Glutamatergic neuron (in vitro differentiated cells): ENCODE data around the gene HBD. TPM values are rescaled to one million over a fixed set of nuclear protein-coding genes. Genes with fewer than 3 reads are reported as not detected.

Experiments used
- DNase-seq: peaks from one replicate; pipeline ENCODE4 v3.0.0; 2022
- H3K27ac Mint-ChIP-seq: one replicate; pipeline ENCODE4 v1.8.0; 2020; ENCODE audit warnings: mild to moderate bottlenecking, mixed read lengths, inconsistent platforms; ENCODE audit not compliant: unreplicated experiment
- H3K27me3 Mint-ChIP-seq: one replicate; pipeline ENCODE4 v1.8.0; 2020; ENCODE audit warnings: mild to moderate bottlenecking, moderate library complexity, mixed read lengths, inconsistent platforms; ENCODE audit not compliant: unreplicated experiment
- H3K36me3 Mint-ChIP-seq: one replicate; pipeline ENCODE4 v1.8.0; 2020; ENCODE audit warnings: mild to moderate bottlenecking, mixed read lengths, inconsistent platforms; ENCODE audit not compliant: unreplicated experiment
- H3K4me1 Mint-ChIP-seq: one replicate; pipeline ENCODE4 v1.8.0; 2020; ENCODE audit warnings: mild to moderate bottlenecking, low read depth, mixed read lengths, inconsistent platforms; ENCODE audit not compliant: unreplicated experiment
- H3K4me3 Mint-ChIP-seq: one replicate; pipeline ENCODE4 v1.8.0; 2020; ENCODE audit warnings: mild to moderate bottlenecking, mixed read lengths, inconsistent platforms; ENCODE audit not compliant: unreplicated experiment
- H3K9me3 Mint-ChIP-seq: one replicate; pipeline ENCODE4 v1.8.0; 2020; ENCODE audit warnings: mild to moderate bottlenecking, moderate library complexity, mixed read lengths, inconsistent platforms; ENCODE audit not compliant: unreplicated experiment
- total RNA-seq: library from RNA; stranded (reverse); fragmentation: NEBNext Ultra II Directional; extraction: Animal tissue kit (Norgen Biotek cat#: 25700); gene quantifications from one replicate; pipeline ENCODE4 v1.2.1, GENCODE V29; 2021; ENCODE audit not compliant: unreplicated experiment
- TF ChIP-seq, protein P1 (sequence below): fragments of 200-600 bp; sonication (generic); IDR thresholded peaks from one replicate; pipeline ENCODE4 v1.5.0; 2021; ENCODE audit not compliant: partially characterized antibody, unreplicated experiment

Gene HBD
- total RNA-seq, 1 donor from 2014 or later: not detected

DNA sequence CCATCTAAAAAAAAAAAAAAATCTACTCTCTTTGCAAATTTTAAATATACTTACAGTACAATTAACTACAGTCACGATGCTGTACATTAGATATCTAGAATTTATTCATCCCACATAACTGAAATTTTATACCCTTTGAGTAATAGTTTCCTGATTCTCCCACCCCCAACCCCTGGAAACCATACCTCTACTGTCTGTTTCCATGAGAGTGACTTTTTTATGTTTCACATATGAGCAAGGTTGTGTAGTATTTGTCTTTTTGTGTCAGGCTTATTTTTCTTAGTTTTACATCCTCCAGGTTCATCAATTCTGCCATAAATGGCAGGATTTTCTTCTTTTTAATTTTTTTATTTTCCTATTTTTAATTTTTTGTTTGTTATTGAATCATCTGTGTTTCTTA is 10.6 kb downstream of the HBD start:
- H3K4me1 Mint-ChIP-seq: no peaks in the 10 kb centered on the region
- H3K27ac Mint-ChIP-seq: no peak overlapping the region
- H3K4me3 Mint-ChIP-seq: no peak overlapping the region
- no peak for DNase-seq
- TF ChIP-seq, protein P1, sequence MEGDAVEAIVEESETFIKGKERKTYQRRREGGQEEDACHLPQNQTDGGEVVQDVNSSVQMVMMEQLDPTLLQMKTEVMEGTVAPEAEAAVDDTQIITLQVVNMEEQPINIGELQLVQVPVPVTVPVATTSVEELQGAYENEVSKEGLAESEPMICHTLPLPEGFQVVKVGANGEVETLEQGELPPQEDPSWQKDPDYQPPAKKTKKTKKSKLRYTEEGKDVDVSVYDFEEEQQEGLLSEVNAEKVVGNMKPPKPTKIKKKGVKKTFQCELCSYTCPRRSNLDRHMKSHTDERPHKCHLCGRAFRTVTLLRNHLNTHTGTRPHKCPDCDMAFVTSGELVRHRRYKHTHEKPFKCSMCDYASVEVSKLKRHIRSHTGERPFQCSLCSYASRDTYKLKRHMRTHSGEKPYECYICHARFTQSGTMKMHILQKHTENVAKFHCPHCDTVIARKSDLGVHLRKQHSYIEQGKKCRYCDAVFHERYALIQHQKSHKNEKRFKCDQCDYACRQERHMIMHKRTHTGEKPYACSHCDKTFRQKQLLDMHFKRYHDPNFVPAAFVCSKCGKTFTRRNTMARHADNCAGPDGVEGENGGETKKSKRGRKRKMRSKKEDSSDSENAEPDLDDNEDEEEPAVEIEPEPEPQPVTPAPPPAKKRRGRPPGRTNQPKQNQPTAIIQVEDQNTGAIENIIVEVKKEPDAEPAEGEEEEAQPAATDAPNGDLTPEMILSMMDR: no peak
- peaks cover 3% of the 10 kb centered on the region for H3K27me3 Mint-ChIP-seq
- peaks cover 5% of the 10 kb centered on the region for H3K9me3 Mint-ChIP-seq
- no peaks in the 10 kb centered on the region for H3K36me3 Mint-ChIP-seq

DNA sequence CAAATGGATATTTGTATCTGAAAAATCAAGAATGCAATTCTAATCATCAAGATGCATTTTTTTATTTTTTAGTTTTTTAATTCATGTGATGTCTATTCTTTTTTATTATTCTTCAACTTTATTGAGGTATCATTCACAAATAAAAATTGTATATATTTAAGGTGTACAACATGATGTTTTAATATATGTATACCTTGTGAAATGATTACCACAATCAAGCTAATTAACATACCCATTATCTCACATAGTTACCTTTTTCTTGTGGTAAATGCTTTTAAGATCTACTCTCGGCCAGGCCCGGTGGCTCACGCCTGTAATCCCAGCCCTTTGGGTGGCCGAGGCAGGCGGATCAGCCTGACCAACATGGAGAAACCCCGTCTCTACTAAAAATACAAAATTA is 11.1 kb downstream of the HBD start:
- TF ChIP-seq, protein P1: no peak
- Mint-ChIP-seq H3K36me3 (no peaks in the 10 kb centered on the region), H3K4me3 (no peak overlapping the region), H3K9me3 (peaks cover 5% of the 10 kb centered on the region), H3K27ac (no peak overlapping the region), H3K27me3 (peaks cover 4% of the 10 kb centered on the region), H3K4me1 (no peaks in the 10 kb centered on the region)
- DNase-seq: no peak

DNA sequence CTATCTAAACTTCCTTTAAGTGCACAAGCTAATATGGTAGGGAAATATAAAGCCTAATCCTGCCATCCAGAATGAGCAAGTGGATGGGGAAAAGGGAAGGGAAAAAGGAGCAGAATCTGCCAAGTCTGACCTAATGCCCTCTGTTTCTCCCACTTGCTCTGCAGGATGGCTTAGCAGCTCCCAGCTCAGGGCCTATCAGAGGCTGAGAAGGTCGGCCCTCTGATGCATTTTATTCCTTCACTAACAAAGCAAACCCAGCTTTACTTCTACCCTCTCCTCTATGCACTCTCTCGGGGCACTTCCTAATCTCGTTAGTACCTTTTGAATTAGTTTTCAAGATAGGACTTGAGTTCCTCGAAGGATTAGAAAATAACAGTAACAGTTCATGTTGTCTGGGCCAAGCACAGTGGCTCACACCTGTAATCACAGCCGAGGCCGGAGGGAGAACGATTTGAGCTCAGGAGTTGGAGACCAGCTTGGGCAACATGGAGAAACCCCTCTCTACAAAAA is 23.9 kb downstream of the HBD start:
- no peaks in the 10 kb centered on the region for H3K27me3 Mint-ChIP-seq
- no peak overlapping the region for H3K27ac Mint-ChIP-seq
- H3K4me1 Mint-ChIP-seq: no peaks in the 10 kb centered on the region
- DNase-seq: no peak
- TF ChIP-seq, protein P1: no peak
- H3K36me3 Mint-ChIP-seq: no peaks in the 10 kb centered on the region
- peaks cover 6% of the 10 kb centered on the region for H3K9me3 Mint-ChIP-seq
- H3K4me3 Mint-ChIP-seq: no peak overlapping the region

DNA sequence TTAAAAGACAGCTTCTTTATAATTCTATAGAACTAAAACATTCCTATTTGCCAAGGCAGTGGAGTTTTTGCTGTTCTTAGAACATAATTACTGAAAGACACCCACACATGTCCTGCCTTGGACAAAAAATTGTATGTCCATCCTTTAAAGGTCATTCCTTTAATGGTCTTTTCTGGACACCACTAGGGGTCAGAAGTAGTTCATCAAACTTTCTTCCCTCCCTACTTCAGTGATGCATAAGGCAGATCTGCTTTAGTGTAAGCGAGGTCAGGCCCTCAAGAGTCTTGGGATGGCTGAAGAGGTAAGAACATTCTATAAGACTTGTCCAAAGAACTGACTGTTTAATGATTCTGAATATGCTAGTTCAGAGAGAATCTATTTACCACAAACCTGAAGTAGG is 29.5 kb downstream of the HBD start:
- H3K36me3 Mint-ChIP-seq: no peaks in the 10 kb centered on the region
- TF ChIP-seq, protein P1: peak; percentile 56
- no peaks in the 10 kb centered on the region for H3K27me3 Mint-ChIP-seq
- H3K9me3 Mint-ChIP-seq: no peaks in the 10 kb centered on the region
- H3K4me1 Mint-ChIP-seq: no peaks in the 10 kb centered on the region
- no peak overlapping the region for H3K27ac Mint-ChIP-seq
- H3K4me3 Mint-ChIP-seq: no peak overlapping the region
- no peak for DNase-seq

DNA sequence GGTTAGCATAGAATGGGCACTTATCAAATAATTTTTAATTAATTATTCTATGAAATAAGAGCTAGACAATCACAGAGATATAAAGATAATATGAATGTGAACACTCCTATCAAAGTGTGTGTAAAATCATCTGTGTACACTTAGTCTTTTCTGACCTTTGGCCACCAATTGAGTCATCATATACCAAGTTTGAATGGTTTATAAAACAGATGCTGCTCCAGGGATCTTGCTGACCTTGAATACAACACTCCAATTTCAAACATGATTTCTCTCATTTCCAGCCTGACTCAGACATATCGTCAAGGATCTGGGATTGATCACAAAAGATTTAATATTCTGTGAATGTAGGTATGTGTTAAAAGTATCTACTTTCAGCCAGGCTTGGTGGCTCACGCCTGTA is 30.9 kb downstream of the HBD start:
- no peaks in the 10 kb centered on the region for H3K4me1 Mint-ChIP-seq
- no peaks in the 10 kb centered on the region for H3K36me3 Mint-ChIP-seq
- H3K4me3 Mint-ChIP-seq: no peak overlapping the region
- TF ChIP-seq, protein P1: no peak
- H3K9me3 Mint-ChIP-seq: no peaks in the 10 kb centered on the region
- DNase-seq: no peak
- H3K27ac Mint-ChIP-seq: no peak overlapping the region
- no peaks in the 10 kb centered on the region for H3K27me3 Mint-ChIP-seq
